Stimulated activated naive B cell treated with anti-CD40 and anti-IgM and Interleukin-4, amounts not matched to agents 10 μg/mL and 1 μg/mL and 100 μg/mL, for 72 hours (primary cell): Measurements from ENCODE around the gene IFNGR2.
"Not testable (repeated sequence)": the region's sequence is repeated elsewhere in the genome, so short reads cannot be mapped to it uniquely, and the experiment has no call there.

Experiments
- ATAC-seq, 2 donors: fragments of 150-1000 bp; cut with Tn5 transposase; replicated peaks; 2 replicates each; pipeline ENCODE4 v1.10.0; 2021; ENCODE audit warnings: moderate library complexity in 1 of 2
- DNase-seq: peaks from one replicate; pipeline ENCODE4 v3.0.0; 2021
- H3K27ac Mint-ChIP-seq: one replicate; pipeline ENCODE4 v1.8.0; 2022; ENCODE audit warnings: mild to moderate bottlenecking, mixed read lengths
- H3K27me3 Mint-ChIP-seq, 2 donors: one replicate each; pipeline ENCODE4 v1.8.0; 2022; ENCODE audit warnings: mixed read lengths in 2 of 2
- H3K36me3 Mint-ChIP-seq, 2 donors: one replicate each; pipeline ENCODE4 v1.8.0; 2022; ENCODE audit warnings: mixed read lengths in 2 of 2, mild to moderate bottlenecking in 1 of 2
- H3K4me1 Mint-ChIP-seq, 2 donors: one replicate each; pipeline ENCODE4 v1.8.0; 2022; ENCODE audit warnings: mixed read lengths in 2 of 2, mild to moderate bottlenecking in 1 of 2
- H3K4me3 Mint-ChIP-seq, 2 donors: one replicate each; pipeline ENCODE4 v1.8.0; 2022; ENCODE audit warnings: mild to moderate bottlenecking in 2 of 2, mixed read lengths in 2 of 2, moderate library complexity in 1 of 2
- H3K9me3 Mint-ChIP-seq, 2 donors: one replicate each; pipeline ENCODE4 v1.8.0; 2022; ENCODE audit warnings: mixed read lengths in 2 of 2, mild to moderate bottlenecking in 1 of 2

Gene IFNGR2

DNA sequence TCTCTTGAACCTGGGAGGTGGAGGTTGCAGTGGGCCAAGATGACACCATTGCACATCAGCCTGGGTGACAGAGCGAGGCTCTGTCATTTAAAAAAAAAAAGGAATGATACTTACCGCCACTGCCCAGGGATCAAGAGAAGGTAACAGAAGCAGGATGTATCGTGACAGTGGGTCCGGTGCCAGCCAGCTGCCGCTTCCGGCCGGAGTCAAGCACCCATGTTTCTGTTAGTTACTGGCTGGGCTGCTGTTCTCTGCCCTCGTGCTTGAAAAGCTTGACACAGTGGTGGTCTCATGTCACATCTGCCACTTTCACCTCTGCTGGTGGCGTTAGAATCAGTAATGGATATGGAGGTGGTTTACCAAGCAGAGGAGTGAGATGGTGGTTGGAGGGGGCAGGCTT, 21.0 kb downstream of the IFNGR2 start:
- Mint-ChIP-seq H3K27me3 (no peaks in the 10 kb centered on the region), H3K36me3 (peaks cover 52 to 62% of the 10 kb centered on the region in 2 donors), H3K4me1 (peaks cover 17 to 28% of the 10 kb centered on the region in 2 donors), H3K27ac (peak overlapping the region; percentile 37), H3K9me3 (no peaks in the 10 kb centered on the region), H3K4me3 (no peak overlapping the region)
- DNase-seq (no peak), ATAC-seq (no peak)

DNA sequence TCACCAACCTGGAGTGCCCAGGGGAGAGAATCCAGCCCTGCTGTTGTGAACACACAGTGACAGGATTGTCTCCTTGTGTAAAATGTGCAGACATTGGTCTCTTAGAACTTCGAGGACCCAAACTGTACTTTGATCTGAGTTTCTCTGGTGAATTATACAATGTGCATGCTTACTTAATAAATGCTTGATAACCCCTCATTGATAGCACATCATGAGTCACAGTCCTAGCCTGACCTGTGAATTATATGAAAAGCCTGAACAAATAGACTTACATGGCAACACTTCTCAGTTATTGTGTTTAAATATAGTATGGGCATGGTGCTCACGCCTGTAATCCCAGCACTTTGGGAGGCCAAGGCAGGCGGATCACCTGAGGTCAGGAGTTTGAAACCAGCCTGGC, 22.6 kb downstream of the IFNGR2 start:
- no peak for DNase-seq
- no peak overlapping the region for H3K4me3 Mint-ChIP-seq
- H3K4me1 Mint-ChIP-seq = peaks cover 10 to 24% of the 10 kb centered on the region in 2 donors
- peak overlapping the region; percentile 42 for H3K27ac Mint-ChIP-seq
- H3K9me3 Mint-ChIP-seq = no peaks in the 10 kb centered on the region
- no peak for ATAC-seq
- peaks cover 40 to 54% of the 10 kb centered on the region in 2 donors for H3K36me3 Mint-ChIP-seq
- H3K27me3 Mint-ChIP-seq = no peaks in the 10 kb centered on the region

DNA sequence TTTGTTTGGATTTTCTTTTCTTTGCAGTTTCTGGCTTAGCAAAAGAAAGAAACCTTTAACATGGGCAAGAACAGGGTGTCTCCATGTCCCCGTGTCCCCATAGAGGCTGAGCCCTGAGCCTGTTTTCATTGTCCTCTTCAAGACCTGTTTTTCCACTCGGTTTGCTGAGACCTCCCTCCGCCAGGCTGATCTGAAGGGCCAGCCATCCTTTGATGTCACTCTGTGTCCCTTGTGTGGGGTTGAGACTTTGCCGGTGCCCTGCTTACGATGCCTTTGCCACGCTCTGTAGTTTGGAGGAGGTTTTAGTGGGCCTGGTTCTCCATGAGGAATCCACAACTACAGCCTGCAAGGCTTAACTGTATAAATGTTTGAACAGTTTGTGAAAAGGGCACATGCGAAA, 23.8 kb downstream of the IFNGR2 start:
- peak overlapping the region; percentile 75 for H3K27ac Mint-ChIP-seq
- ATAC-seq = no peak

DNA sequence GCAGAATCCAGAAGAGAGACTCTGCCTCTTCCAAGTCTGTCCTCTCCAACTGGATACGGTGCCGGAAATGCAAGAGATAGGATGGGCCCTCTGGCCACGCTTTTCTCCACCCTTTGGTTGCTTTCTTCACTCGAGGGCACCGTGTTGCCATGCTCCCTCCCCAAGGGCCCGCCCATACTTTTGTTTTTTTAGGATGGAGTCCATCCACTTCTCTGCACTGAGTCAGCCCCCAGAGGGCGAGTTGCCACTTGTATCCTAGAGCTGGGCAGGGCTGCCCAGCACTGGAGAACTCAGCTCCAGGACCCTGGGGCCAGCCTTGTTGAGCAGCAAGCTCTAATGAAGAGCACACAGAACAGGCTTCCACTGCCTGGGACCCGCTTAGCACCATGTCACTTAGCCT, 25.5 kb downstream of the IFNGR2 start:
- H3K27ac Mint-ChIP-seq = peak overlapping the region; percentile 89
- no peak overlapping the region for H3K4me3 Mint-ChIP-seq
- DNase-seq (no peak), ATAC-seq (no peak)
- no peaks in the 10 kb centered on the region for H3K27me3 Mint-ChIP-seq
- peaks cover 24 to 45% of the 10 kb centered on the region in 2 donors for H3K4me1 Mint-ChIP-seq
- peaks cover 49 to 64% of the 10 kb centered on the region in 2 donors for H3K36me3 Mint-ChIP-seq
- no peaks in the 10 kb centered on the region for H3K9me3 Mint-ChIP-seq

More for the DNA sequence above, 23.8 kb downstream of the IFNGR2 start:
- Mint-ChIP-seq H3K4me3 (no peak overlapping the region), H3K36me3 (peaks cover 39 to 57% of the 10 kb centered on the region in 2 donors), H3K4me1 (peaks cover 10 to 29% of the 10 kb centered on the region in 2 donors), H3K9me3 (no peaks in the 10 kb centered on the region), H3K27me3 (no peaks in the 10 kb centered on the region)
- no peak for DNase-seq

DNA sequence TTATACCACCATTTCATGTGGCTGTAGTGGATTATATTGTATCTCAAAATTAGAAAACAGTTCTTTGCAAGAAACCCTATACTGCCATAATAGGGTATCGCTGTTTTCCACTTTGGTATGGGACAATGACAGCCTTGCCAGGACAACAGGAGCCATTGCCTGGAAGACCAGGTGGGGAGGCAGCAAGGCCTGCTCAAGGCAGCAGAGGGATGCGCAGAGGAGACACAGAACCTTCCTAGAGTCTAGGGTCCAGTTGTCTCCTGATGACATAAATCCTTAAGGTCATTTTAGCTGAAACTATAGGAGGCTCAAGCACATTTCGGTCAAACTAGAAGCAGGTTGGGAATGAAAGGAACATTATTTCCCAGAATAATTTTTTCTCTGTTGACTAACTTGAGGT, 27.6 kb downstream of the IFNGR2 start:
- ATAC-seq (no peak), DNase-seq (no peak)
- Mint-ChIP-seq H3K36me3 (peaks cover 44 to 64% of the 10 kb centered on the region in 2 donors), H3K27me3 (no peaks in the 10 kb centered on the region), H3K9me3 (no peaks in the 10 kb centered on the region), H3K27ac (peak overlapping the region; percentile 56), H3K4me3 (peak overlapping the region in 1 of 2 donors; percentile 19), H3K4me1 (peaks cover 34 to 63% of the 10 kb centered on the region in 2 donors)

DNA sequence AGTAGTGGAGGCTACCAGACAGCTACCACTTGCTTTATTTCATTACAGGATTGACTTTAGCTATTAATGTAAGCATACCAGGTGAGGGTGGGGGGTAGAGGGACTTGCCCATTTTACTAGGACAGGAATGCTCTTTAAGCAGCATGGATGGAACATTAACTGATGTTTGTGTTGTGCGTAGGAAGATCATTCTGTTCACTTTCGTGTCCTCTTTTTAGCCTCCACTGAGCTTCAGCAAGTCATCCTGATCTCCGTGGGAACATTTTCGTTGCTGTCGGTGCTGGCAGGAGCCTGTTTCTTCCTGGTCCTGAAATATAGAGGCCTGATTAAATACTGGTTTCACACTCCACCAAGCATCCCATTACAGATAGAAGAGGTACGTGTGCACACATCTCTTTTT, 29.3 kb downstream of the IFNGR2 start:
- Mint-ChIP-seq H3K36me3 (peaks cover 42 to 66% of the 10 kb centered on the region in 2 donors), H3K4me3 (peak overlapping the region; percentile 6 to 30), H3K9me3 (no peaks in the 10 kb centered on the region), H3K27me3 (no peaks in the 10 kb centered on the region), H3K4me1 (peaks cover 37 to 65% of the 10 kb centered on the region in 2 donors), H3K27ac (peak overlapping the region; percentile 95)
- ATAC-seq (no peak), DNase-seq (no peak)

DNA sequence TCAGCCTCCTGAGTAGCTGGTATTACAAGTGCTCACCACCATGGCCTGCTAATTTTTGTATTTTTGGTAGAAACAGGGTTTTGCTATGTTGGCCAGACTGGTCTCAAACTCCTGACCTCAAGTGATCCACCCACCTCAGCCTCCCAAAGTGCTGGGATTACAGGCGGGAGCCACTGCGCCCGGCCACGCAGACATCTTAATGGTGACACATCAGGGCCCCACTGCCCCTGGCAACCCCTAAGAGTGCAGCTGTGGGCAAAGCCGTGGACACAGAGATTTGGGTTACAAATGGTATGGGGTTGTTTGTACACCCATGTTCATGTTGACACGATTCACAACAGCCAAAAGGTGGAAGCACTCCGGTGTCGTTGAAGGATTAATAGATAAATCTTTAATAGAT, 29.8 kb downstream of the IFNGR2 start:
- no peak for ATAC-seq
- Mint-ChIP-seq H3K9me3 (no peaks in the 10 kb centered on the region), H3K27me3 (no peaks in the 10 kb centered on the region), H3K4me3 (peak overlapping the region in 1 of 2 donors; percentile 57), H3K4me1 (peaks cover 40 to 66% of the 10 kb centered on the region in 2 donors), H3K36me3 (peaks cover 47 to 68% of the 10 kb centered on the region in 2 donors), H3K27ac (peak overlapping the region; percentile 95)
- DNase-seq = no peak

DNA sequence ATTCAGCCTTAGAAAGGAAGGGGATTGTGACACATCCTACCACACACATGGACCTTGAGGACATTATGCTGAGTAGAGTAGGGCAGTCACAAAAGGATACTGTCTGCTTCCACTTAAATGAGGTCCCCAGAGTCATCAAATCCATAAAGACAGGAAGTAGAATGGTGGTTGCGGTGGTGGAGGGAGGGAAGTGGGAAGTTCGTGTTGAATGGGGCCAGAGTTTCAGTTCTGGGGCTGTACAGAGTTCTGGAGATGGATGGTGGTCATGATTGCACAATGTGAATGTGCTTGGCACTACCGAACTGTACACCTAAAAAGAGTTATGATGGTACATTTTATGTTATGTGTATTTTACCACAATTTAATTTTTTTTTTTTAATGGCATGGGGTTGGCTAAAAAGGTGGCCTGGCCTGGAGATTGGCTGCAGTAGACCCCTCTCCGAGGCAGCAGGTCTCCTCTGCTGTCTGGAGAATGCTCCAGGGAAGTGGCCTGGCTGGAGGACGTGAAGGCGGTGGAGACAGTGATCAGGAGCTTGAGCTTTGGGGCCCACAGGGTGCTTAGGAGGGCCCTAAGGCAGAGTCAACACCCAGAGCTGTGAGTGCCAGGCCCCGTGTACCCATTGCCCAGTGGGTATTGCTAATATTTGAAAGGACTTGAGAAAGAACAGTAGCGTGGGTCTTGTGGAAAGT, 30.4 kb downstream of the IFNGR2 start:
- peak; percentile 2 to 5 for ATAC-seq
- Mint-ChIP-seq H3K27ac (peak overlapping the region; percentile 95), H3K27me3 (no peaks in the 10 kb centered on the region), H3K4me1 (peaks cover 40 to 65% of the 10 kb centered on the region in 2 donors), H3K36me3 (peaks cover 48 to 68% of the 10 kb centered on the region in 2 donors), H3K9me3 (no peaks in the 10 kb centered on the region), H3K4me3 (peak overlapping the region; percentile 57 to 69)
- DNase-seq = no peak

DNA sequence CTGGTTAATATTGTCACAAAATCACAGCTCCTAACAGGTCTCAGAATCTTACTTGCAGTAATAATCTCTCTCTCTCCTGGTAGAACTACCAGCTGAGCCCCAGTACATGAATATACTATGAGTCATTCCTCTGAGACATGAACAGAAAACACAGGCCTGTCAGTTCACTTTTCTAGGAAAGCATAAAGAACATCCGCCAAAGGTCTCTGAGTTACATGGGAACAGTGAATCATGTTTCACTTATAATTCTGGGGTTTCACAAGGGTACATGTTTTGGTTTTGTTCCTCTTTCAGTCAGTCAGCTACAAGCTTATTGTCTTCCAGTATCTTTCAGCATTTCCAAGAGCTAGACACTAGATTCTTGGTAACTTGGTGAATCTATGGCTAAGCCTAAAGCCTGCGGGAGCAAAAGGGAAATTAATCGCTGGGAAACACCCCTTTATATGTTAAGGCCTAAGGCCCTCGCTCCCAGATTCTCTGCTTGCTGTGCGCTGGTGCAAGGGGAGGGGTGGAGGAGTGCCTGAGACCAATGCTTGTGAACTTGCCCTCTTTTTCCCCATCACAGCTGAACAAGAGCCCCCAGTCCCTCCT, 31.7 kb downstream of the IFNGR2 start:
- peaks cover 44 to 62% of the 10 kb centered on the region in 2 donors for H3K36me3 Mint-ChIP-seq
- H3K27me3 Mint-ChIP-seq = no peaks in the 10 kb centered on the region
- peak; percentile 94 to 96 for ATAC-seq
- no peaks in the 10 kb centered on the region for H3K9me3 Mint-ChIP-seq
- peak; percentile 57 for DNase-seq
- H3K4me3 Mint-ChIP-seq = peak overlapping the region; percentile 64 to 78
- peak overlapping the region; percentile 97 for H3K27ac Mint-ChIP-seq
- H3K4me1 Mint-ChIP-seq = peaks cover 38 to 62% of the 10 kb centered on the region in 2 donors

DNA sequence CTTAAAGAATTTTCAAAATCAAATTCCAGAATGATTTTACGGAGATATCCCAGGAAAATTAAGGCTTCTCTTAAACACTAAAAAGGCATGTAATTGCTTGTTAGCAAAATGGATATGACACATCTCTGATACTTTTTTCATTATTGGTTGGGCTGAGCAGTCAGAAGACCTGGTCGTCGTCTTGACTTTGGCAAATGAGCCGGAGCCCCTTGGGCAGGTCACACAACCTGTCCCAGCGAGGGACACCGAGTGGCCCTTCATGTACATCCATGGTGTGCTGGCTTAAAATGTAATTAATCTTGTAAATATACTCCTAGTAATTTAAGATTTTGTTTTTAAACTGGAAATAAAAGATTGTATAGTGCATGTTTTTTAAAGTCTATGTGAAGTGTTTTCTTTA, 33.9 kb downstream of the IFNGR2 start:
- Mint-ChIP-seq H3K27me3 (no peaks in the 10 kb centered on the region), H3K4me3 (no peak overlapping the region), H3K9me3 (no peaks in the 10 kb centered on the region), H3K4me1 (peaks cover 50 to 77% of the 10 kb centered on the region in 2 donors), H3K36me3 (peaks cover 39 to 56% of the 10 kb centered on the region in 2 donors), H3K27ac (peak overlapping the region; percentile 42)
- DNase-seq (no peak), ATAC-seq (no peak)

DNA sequence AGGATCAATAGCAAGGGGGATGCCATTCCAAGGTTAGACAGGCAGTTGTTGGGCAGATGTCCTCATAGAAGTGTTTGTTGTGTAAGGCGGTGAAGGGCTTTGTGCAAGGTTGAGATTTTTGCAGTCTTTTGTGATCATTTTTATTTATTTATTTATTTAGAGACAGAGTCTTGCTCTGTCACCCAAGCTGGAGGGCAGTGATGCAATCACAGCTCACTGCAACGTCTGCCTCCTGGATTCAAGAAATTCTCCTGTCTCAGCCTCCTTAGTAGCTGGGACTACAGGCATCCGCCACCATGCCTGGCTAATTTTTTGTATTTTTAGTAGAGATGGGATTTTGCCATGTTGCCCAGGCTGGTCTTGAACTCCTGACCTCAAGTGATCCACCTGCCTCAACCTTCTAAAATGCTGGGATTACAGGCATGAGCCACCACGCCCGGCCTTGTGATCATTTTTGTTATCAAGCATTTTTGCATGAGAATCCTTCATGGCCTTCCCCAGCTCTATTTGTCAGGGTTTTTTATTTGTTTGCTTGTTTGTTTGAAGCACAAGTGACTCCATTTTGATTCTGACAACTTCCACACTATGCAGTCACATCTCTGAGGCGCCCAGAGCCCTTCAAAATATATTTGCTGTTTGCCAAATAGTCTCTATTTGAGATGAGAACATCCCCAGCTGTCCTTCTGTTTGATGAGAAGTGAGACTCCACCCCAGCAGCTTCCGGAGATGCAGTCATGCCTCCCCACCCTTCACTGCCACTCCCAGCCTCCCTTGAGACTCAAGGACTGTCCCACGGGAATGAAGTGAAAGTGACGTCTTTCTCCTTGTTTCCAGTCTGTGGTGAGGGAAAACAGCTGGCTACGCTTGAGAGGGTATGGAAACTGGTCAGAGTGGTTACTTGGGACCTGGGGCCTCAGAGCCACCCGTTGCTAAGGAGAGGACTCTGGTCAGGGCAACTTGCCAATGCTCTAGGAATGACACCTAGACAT, 38.6 kb downstream of the IFNGR2 start:
- Mint-ChIP-seq H3K4me1 (peaks cover 46 to 75% of the 10 kb centered on the region in 2 donors), H3K36me3 (peaks cover 16 to 34% of the 10 kb centered on the region in 2 donors), H3K27ac (peak overlapping the region; percentile 93), H3K9me3 (no peaks in the 10 kb centered on the region), H3K4me3 (peak overlapping the region; percentile 11 to 37), H3K27me3 (no peaks in the 10 kb centered on the region)
- ATAC-seq (peak; percentile 82 to 85), DNase-seq (peak; percentile 69)

DNA sequence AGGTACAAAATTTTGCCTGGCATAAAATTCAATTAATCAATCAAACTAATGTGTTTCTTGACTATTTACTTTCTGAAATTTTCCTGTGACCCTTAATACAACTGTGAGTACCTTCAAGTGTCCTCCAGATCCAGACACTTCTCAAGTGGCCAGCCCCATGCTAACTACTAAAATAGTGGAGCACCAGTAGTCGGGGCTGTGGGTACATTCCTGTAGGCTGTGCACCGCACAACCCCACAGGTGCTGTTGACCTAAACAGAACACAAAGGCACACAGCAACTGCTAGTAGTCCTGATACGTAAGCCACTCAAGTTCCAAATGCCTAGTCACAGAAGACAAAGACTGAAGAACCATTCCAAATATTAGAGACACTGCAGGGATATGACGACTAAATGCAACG, 40.0 kb downstream of the IFNGR2 start:
- H3K4me1 Mint-ChIP-seq = peaks cover 40 to 61% of the 10 kb centered on the region in 2 donors
- no peaks in the 10 kb centered on the region for H3K27me3 Mint-ChIP-seq
- DNase-seq = no peak
- peaks cover 7 to 21% of the 10 kb centered on the region in 2 donors for H3K36me3 Mint-ChIP-seq
- no peak overlapping the region for H3K4me3 Mint-ChIP-seq
- H3K9me3 Mint-ChIP-seq = no peaks in the 10 kb centered on the region
- no peak for ATAC-seq
- H3K27ac Mint-ChIP-seq = peak overlapping the region; percentile 56

DNA sequence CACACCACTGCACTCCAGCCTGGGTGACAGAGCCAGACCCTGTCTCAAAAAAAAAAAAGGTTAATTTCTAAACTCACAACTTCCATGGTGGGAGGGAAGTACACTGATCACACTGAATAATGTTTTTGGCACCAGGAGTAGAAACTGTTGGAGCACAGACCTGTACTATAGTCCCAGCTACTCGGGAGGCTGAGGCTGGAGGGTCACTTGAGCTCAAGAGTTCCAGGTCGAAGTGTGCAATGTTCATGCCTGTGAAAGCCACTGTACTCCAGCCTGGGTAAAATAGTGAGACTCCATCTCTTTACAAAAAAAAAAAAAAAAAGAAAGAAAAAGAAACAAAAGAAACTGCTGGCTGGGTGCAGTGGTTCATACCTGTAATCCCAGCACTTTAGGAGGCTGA, 41.3 kb downstream of the IFNGR2 start:
- Mint-ChIP-seq H3K4me1 (peaks cover 36 to 55% of the 10 kb centered on the region in 2 donors), H3K4me3 (no peak overlapping the region), H3K27ac (peak overlapping the region; percentile 71), H3K27me3 (no peaks in the 10 kb centered on the region), H3K36me3 (peaks cover 7 to 24% of the 10 kb centered on the region in 2 donors), H3K9me3 (no peaks in the 10 kb centered on the region)
- ATAC-seq (no peak), DNase-seq (no peak)

DNA sequence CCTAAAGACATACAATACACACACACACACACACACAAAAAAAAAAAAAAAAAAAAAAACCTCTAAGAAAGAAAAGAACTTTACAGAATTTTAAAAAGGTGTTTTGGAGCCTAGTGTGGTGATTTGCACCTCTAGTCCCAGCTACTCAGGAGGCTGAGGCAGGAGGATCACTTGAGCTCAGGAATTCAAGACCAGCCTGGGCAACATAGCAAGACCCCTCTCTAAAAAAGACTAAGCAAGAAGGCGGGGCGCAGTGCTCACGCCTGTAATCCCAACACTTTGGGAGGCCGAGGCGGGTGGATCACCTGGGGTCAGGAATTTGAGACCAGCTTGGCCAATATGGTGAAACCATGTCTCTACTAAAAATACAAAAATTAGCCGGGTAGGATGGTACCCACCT, 43.4 kb downstream of the IFNGR2 start:
- Mint-ChIP-seq H3K4me1 (peaks cover 27 to 38% of the 10 kb centered on the region in 2 donors), H3K36me3 (peaks cover 7 to 17% of the 10 kb centered on the region in 2 donors)
- not testable (repeated sequence) for ATAC-seq, H3K9me3 Mint-ChIP-seq, DNase-seq, H3K27me3 Mint-ChIP-seq, H3K27ac Mint-ChIP-seq, H3K4me3 Mint-ChIP-seq
